Measurements from ENCODE around the gene GJC2. TPM values are rescaled to one million over a fixed set of nuclear protein-coding genes. Genes with fewer than 3 reads are reported as not detected.
"Not testable (repeated sequence)": the region's sequence is repeated elsewhere in the genome, so short reads cannot be mapped to it uniquely, and the experiment has no call there.

Gene GJC2
- total and polyA plus RNA-seq, 2 donors = 1.2 to 1.5 TPM

DNA sequence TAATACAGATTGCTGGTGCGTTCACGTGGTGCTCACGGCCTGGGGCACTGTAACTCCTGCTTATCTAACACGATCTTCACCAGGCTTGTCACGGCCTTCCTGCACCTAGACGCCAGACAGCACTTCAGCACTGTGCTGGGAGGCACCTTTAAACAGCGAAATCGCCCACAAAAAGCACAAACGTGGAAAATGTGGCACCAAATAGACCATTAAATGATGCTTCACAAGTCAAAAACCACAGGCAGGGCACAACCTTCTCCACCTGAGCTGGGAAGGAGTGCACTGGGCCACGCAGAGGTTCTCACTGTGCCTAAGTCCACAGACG lies 35.9 kb downstream of the GJC2 start:
- Histone ChIP-seq H3K4me1 (ENCODE audit: control insufficient read depth in 2 of 2, insufficient read depth in 2 of 2, low read length in 2 of 2) (no peaks in the 10 kb centered on the region), H3K27ac (ENCODE audit: low read depth in 1 of 2, low read length in 1 of 2) (no peak overlapping the region), H3K36me3 (ENCODE audit: control insufficient read depth in 2 of 2, insufficient read depth in 2 of 2, low read length in 1 of 2) (no peaks in the 10 kb centered on the region), H3K9me3 (ENCODE audit: control insufficient read depth in 2 of 2, insufficient read depth in 1 of 2, low read length in 1 of 2) (no peaks in the 10 kb centered on the region), H3K27me3 (ENCODE audit: control insufficient read depth in 2 of 2, insufficient read depth in 1 of 2, low read length in 1 of 2) (no peaks in the 10 kb centered on the region), H3K4me3 (ENCODE audit: low read length in 2 of 2) (no peak overlapping the region)
- no peak for DNase-seq (ENCODE audit: low read depth in 6 of 9, low spot score in 9 of 9)
- 91% methylated on average over 11 of the region's 11 CpGs for WGBS

GRCh38 chr1:228188249-228188648 lies 38.5 kb downstream of the GJC2 start:
- not testable (repeated sequence) for H3K4me1 ChIP-seq (ENCODE audit: control insufficient read depth in 2 of 2, insufficient read depth in 2 of 2, low read length in 2 of 2); H3K36me3 ChIP-seq (ENCODE audit: control insufficient read depth in 2 of 2, insufficient read depth in 2 of 2, low read length in 1 of 2); H3K9me3 ChIP-seq (ENCODE audit: control insufficient read depth in 2 of 2, insufficient read depth in 1 of 2, low read length in 1 of 2); H3K27me3 ChIP-seq (ENCODE audit: control insufficient read depth in 2 of 2, insufficient read depth in 1 of 2, low read length in 1 of 2); H3K27ac ChIP-seq (ENCODE audit: low read depth in 1 of 2, low read length in 1 of 2); H3K4me3 ChIP-seq (ENCODE audit: low read length in 2 of 2); DNase-seq (ENCODE audit: low read depth in 6 of 9, low spot score in 9 of 9)
- WGBS = 95% methylated on average over 2 of the region's 2 CpGs

GRCh38 chr1:228190182-228190581 lies 40.5 kb downstream of the GJC2 start:
- H3K27ac ChIP-seq (ENCODE audit: low read depth in 1 of 2, low read length in 1 of 2) = no peak overlapping the region
- H3K4me3 ChIP-seq (ENCODE audit: low read length in 2 of 2) = no peak overlapping the region
- WGBS = 97% methylated on average over 14 of the region's 14 CpGs
- H3K9me3 ChIP-seq (ENCODE audit: control insufficient read depth in 2 of 2, insufficient read depth in 1 of 2, low read length in 1 of 2) = no peaks in the 10 kb centered on the region
- DNase-seq (ENCODE audit: low read depth in 6 of 9, low spot score in 9 of 9) = no peak
- no peaks in the 10 kb centered on the region for H3K36me3 ChIP-seq (ENCODE audit: control insufficient read depth in 2 of 2, insufficient read depth in 2 of 2, low read length in 1 of 2)
- no peaks in the 10 kb centered on the region for H3K27me3 ChIP-seq (ENCODE audit: control insufficient read depth in 2 of 2, insufficient read depth in 1 of 2, low read length in 1 of 2)
- no peaks in the 10 kb centered on the region for H3K4me1 ChIP-seq (ENCODE audit: control insufficient read depth in 2 of 2, insufficient read depth in 2 of 2, low read length in 2 of 2)

DNA sequence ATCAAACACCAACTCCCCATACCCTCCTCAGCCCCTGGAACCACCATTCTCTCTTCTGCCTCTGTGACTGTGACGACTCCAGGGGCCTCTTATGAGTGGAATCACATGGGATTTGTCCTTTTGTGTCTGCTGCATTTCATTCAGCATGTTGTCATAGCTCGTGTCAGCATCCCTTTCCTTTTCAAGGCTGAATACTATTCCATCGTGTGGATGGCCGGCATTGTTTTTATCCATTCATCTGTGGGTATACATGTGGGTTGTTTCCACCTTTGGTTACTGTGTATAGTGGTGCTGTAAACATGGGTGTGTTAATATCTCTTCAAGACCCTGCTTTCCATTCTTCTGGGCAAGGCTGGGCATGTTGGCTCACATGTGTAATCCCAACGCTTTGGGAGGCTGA lies 41.0 kb downstream of the GJC2 start:
- Histone ChIP-seq H3K9me3 (ENCODE audit: control insufficient read depth in 2 of 2, insufficient read depth in 1 of 2, low read length in 1 of 2) (no peaks in the 10 kb centered on the region), H3K27me3 (ENCODE audit: control insufficient read depth in 2 of 2, insufficient read depth in 1 of 2, low read length in 1 of 2) (no peaks in the 10 kb centered on the region), H3K4me1 (ENCODE audit: control insufficient read depth in 2 of 2, insufficient read depth in 2 of 2, low read length in 2 of 2) (no peaks in the 10 kb centered on the region), H3K36me3 (ENCODE audit: control insufficient read depth in 2 of 2, insufficient read depth in 2 of 2, low read length in 1 of 2) (no peaks in the 10 kb centered on the region), H3K4me3 (ENCODE audit: low read length in 2 of 2) (no peak overlapping the region), H3K27ac (ENCODE audit: low read depth in 1 of 2, low read length in 1 of 2) (no peak overlapping the region)
- WGBS = 97% methylated on average over 5 of the region's 5 CpGs
- DNase-seq (ENCODE audit: low read depth in 6 of 9, low spot score in 9 of 9) = no peak

GRCh38 chr1:228194436-228194835 lies 44.7 kb downstream of the GJC2 start:
- WGBS = 93% methylated on average over 3 of the region's 3 CpGs
- Histone ChIP-seq H3K4me3 (ENCODE audit: low read length in 2 of 2) (no peak overlapping the region), H3K4me1 (ENCODE audit: control insufficient read depth in 2 of 2, insufficient read depth in 2 of 2, low read length in 2 of 2) (no peaks in the 10 kb centered on the region), H3K27me3 (ENCODE audit: control insufficient read depth in 2 of 2, insufficient read depth in 1 of 2, low read length in 1 of 2) (no peaks in the 10 kb centered on the region), H3K9me3 (ENCODE audit: control insufficient read depth in 2 of 2, insufficient read depth in 1 of 2, low read length in 1 of 2) (peaks cover 3 to 8% of the 10 kb centered on the region in 2 donors), H3K36me3 (ENCODE audit: control insufficient read depth in 2 of 2, insufficient read depth in 2 of 2, low read length in 1 of 2) (no peaks in the 10 kb centered on the region), H3K27ac (ENCODE audit: low read depth in 1 of 2, low read length in 1 of 2) (no peak overlapping the region)
- no peak for DNase-seq (ENCODE audit: low read depth in 6 of 9, low spot score in 9 of 9)

- H3K9me3 ChIP-seq (ENCODE audit: control insufficient read depth in 2 of 2, insufficient read depth in 1 of 2, low read length in 1 of 2) = peaks cover 3 to 8% of the 10 kb centered on the region in 2 donors
- H3K27ac ChIP-seq (ENCODE audit: low read depth in 1 of 2, low read length in 1 of 2) = no peak overlapping the region
- DNase-seq (ENCODE audit: low read depth in 6 of 9, low spot score in 9 of 9) = no peak
- H3K27me3 ChIP-seq (ENCODE audit: control insufficient read depth in 2 of 2, insufficient read depth in 1 of 2, low read length in 1 of 2) = no peaks in the 10 kb centered on the region
- no peaks in the 10 kb centered on the region for H3K4me1 ChIP-seq (ENCODE audit: control insufficient read depth in 2 of 2, insufficient read depth in 2 of 2, low read length in 2 of 2)
- H3K4me3 ChIP-seq (ENCODE audit: low read length in 2 of 2) = no peak overlapping the region
- 97% methylated on average over 8 of the region's 8 CpGs for WGBS
- H3K36me3 ChIP-seq (ENCODE audit: control insufficient read depth in 2 of 2, insufficient read depth in 2 of 2, low read length in 1 of 2) = no peaks in the 10 kb centered on the region
Observed at GRCh38 chr1:228194921-228195812, 45.4 kb downstream of the GJC2 start.

- no peak for DNase-seq (ENCODE audit: low read depth in 6 of 9, low spot score in 9 of 9)
- over 99% methylated on average over 4 of the region's 4 CpGs for WGBS
- H3K27ac ChIP-seq (ENCODE audit: low read depth in 1 of 2, low read length in 1 of 2) = no peak overlapping the region
Observed at GRCh38 chr1:228197555-228198147, 47.9 kb downstream of the GJC2 start.

GRCh38 chr1:228198977-228199590 lies 49.4 kb downstream of the GJC2 start:
- Histone ChIP-seq H3K4me1 (ENCODE audit: control insufficient read depth in 2 of 2, insufficient read depth in 2 of 2, low read length in 2 of 2) (no peaks in the 10 kb centered on the region), H3K4me3 (ENCODE audit: low read length in 2 of 2) (no peak overlapping the region), H3K27me3 (ENCODE audit: control insufficient read depth in 2 of 2, insufficient read depth in 1 of 2, low read length in 1 of 2) (no peaks in the 10 kb centered on the region), H3K36me3 (ENCODE audit: control insufficient read depth in 2 of 2, insufficient read depth in 2 of 2, low read length in 1 of 2) (no peaks in the 10 kb centered on the region), H3K9me3 (ENCODE audit: control insufficient read depth in 2 of 2, insufficient read depth in 1 of 2, low read length in 1 of 2) (peaks cover 3 to 8% of the 10 kb centered on the region in 2 donors), H3K27ac (ENCODE audit: low read depth in 1 of 2, low read length in 1 of 2) (no peak overlapping the region)
- 79% methylated on average over 2 of the region's 2 CpGs for WGBS
- no peak for DNase-seq (ENCODE audit: low read depth in 6 of 9, low spot score in 9 of 9)

More at GRCh38 chr1:228197555-228198147, 47.9 kb downstream of the GJC2 start:
- no peaks in the 10 kb centered on the region for H3K4me1 ChIP-seq (ENCODE audit: control insufficient read depth in 2 of 2, insufficient read depth in 2 of 2, low read length in 2 of 2)
- no peaks in the 10 kb centered on the region for H3K36me3 ChIP-seq (ENCODE audit: control insufficient read depth in 2 of 2, insufficient read depth in 2 of 2, low read length in 1 of 2)
- H3K27me3 ChIP-seq (ENCODE audit: control insufficient read depth in 2 of 2, insufficient read depth in 1 of 2, low read length in 1 of 2) = no peaks in the 10 kb centered on the region
- peaks cover 3 to 8% of the 10 kb centered on the region in 2 donors for H3K9me3 ChIP-seq (ENCODE audit: control insufficient read depth in 2 of 2, insufficient read depth in 1 of 2, low read length in 1 of 2)
- H3K4me3 ChIP-seq (ENCODE audit: low read length in 2 of 2) = no peak overlapping the region

DNA sequence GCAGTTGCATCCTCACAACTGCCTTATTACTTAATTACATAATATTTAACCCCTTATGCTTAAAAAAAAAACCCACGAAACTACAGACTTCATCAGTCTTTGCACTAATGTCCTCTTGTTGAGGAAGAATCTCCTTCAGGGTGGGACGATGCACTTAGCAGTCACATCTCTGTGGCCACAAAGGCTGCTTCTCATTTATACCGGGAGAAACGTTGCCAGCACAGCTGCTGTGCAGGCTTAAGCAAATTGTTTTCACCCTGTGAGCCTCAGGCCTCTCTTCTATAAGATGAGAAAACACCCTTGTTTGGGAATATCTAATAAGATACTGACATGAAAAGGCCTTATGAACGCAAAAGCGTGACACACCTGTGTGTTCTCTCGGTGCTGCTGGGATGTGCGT lies 55.2 kb downstream of the GJC2 start:
- WGBS = 76% methylated on average over 8 of the region's 8 CpGs
- H3K27me3 ChIP-seq (ENCODE audit: control insufficient read depth in 2 of 2, insufficient read depth in 1 of 2, low read length in 1 of 2) = peaks cover 0 to 31% of the 10 kb centered on the region in 2 donors
- H3K4me1 ChIP-seq (ENCODE audit: control insufficient read depth in 2 of 2, insufficient read depth in 2 of 2, low read length in 2 of 2) = no peaks in the 10 kb centered on the region
- H3K9me3 ChIP-seq (ENCODE audit: control insufficient read depth in 2 of 2, insufficient read depth in 1 of 2, low read length in 1 of 2) = no peaks in the 10 kb centered on the region
- no peaks in the 10 kb centered on the region for H3K36me3 ChIP-seq (ENCODE audit: control insufficient read depth in 2 of 2, insufficient read depth in 2 of 2, low read length in 1 of 2)
- DNase-seq (ENCODE audit: low read depth in 6 of 9, low spot score in 9 of 9) = no peak
- no peak overlapping the region for H3K27ac ChIP-seq (ENCODE audit: low read depth in 1 of 2, low read length in 1 of 2)
- no peak overlapping the region for H3K4me3 ChIP-seq (ENCODE audit: low read length in 2 of 2)

Data from thymus (tissue), 11 donors.